ENCODE results near the gene SLCO2B1. TPM values are rescaled to one million over a fixed set of nuclear protein-coding genes. Genes with fewer than 3 reads are reported as not detected.

The SLCO2B1 gene
- total RNA-seq, 1 experiment from 2014 or later, result not detected

GRCh38 chr11:75230621-75231020 is 79.7 kb downstream of the SLCO2B1 start:
- Mint-ChIP-seq H3K27ac (ENCODE audit: low read depth, unreplicated experiment) (no peak overlapping the region), H3K9me3 (ENCODE audit: unreplicated experiment) (no peaks in the 10 kb centered on the region), H3K4me3 (ENCODE audit: unreplicated experiment) (no peak overlapping the region), H3K36me3 (ENCODE audit: insufficient read depth, unreplicated experiment) (no peaks in the 10 kb centered on the region), H3K27me3 (ENCODE audit: insufficient read depth, unreplicated experiment) (peaks cover 38% of the 10 kb centered on the region), H3K4me1 (ENCODE audit: insufficient read depth, unreplicated experiment) (no peaks in the 10 kb centered on the region)
- BruUV-seq (replicated peaks), result no TSS peak
- POLR2A ChIA-PET, result no interaction called here
- DNase-seq (ENCODE audit: unreplicated experiment), result no peak
- intact Hi-C loops (cut with micrococcal nuclease), result no loop called here
- CTCF ChIA-PET, result interaction anchor here (0.8 to 2.8 kb wide), 6 partner anchors 11 to 90 kb away, joined by 3 to 10 read pairs (median 4); no protein-coding TSS in a partner anchor
- no peak for TF ChIP-seq CTCF (IDR thresholded peaks at IDR 0.05; ENCODE audit: unreplicated experiment)

GRCh38 chr11:75233754-75234172 is 82.9 kb downstream of the SLCO2B1 start:
- no peak overlapping the region for H3K4me3 Mint-ChIP-seq (ENCODE audit: unreplicated experiment)
- no peaks in the 10 kb centered on the region for H3K4me1 Mint-ChIP-seq (ENCODE audit: insufficient read depth, unreplicated experiment)
- H3K27me3 Mint-ChIP-seq (ENCODE audit: insufficient read depth, unreplicated experiment), result peaks cover 26% of the 10 kb centered on the region
- no TSS peak for BruUV-seq (replicated peaks)
- CTCF ChIA-PET, result interaction anchor here (0.6 to 2.1 kb wide), 3 partner anchors 11 to 192 kb away, joined by 3 to 10 read pairs (median 3); no protein-coding TSS in a partner anchor
- intact Hi-C loops (cut with micrococcal nuclease), result loop anchor here (1.0 kb wide), 1 partner anchor 19 kb away; no protein-coding TSS in a partner anchor
- no peaks in the 10 kb centered on the region for H3K9me3 Mint-ChIP-seq (ENCODE audit: unreplicated experiment)
- POLR2A ChIA-PET, result no interaction called here
- H3K27ac Mint-ChIP-seq (ENCODE audit: low read depth, unreplicated experiment), result no peak overlapping the region
- peak; percentile 72 for DNase-seq (ENCODE audit: unreplicated experiment)
- H3K36me3 Mint-ChIP-seq (ENCODE audit: insufficient read depth, unreplicated experiment), result no peaks in the 10 kb centered on the region
- TF ChIP-seq CTCF (IDR thresholded peaks at IDR 0.05; ENCODE audit: unreplicated experiment), result no peak

GRCh38 chr11:75236062-75236461 is 85.2 kb downstream of the SLCO2B1 start:
- BruUV-seq (replicated peaks), result no TSS peak
- intact Hi-C loops (cut with micrococcal nuclease), result no loop called here
- CTCF ChIA-PET, result interaction anchor here (2.1 kb wide), 1 partner anchor 13 kb away, joined by 10 read pairs; no protein-coding TSS in a partner anchor
- Mint-ChIP-seq H3K27ac (ENCODE audit: low read depth, unreplicated experiment) (no peak overlapping the region), H3K9me3 (ENCODE audit: unreplicated experiment) (no peaks in the 10 kb centered on the region), H3K36me3 (ENCODE audit: insufficient read depth, unreplicated experiment) (no peaks in the 10 kb centered on the region), H3K27me3 (ENCODE audit: insufficient read depth, unreplicated experiment) (peaks cover 22% of the 10 kb centered on the region), H3K4me3 (ENCODE audit: unreplicated experiment) (no peak overlapping the region), H3K4me1 (ENCODE audit: insufficient read depth, unreplicated experiment) (no peaks in the 10 kb centered on the region)
- no peak for TF ChIP-seq CTCF (IDR thresholded peaks at IDR 0.05; ENCODE audit: unreplicated experiment)
- POLR2A ChIA-PET, result no interaction called here
- DNase-seq (ENCODE audit: unreplicated experiment), result no peak

- CTCF ChIA-PET, result interaction anchor here (0.9 to 1.8 kb wide), 6 partner anchors 10 to 33 kb away, joined by 3 to 9 read pairs (median 4); no protein-coding TSS in a partner anchor
These were observed 86.1 kb downstream of the SLCO2B1 start for GRCh38 chr11:75237050-75237449.

More at GRCh38 chr11:75237050-75237449, 86.1 kb downstream of the SLCO2B1 start:
- POLR2A ChIA-PET, result no interaction called here
- no peak for TF ChIP-seq CTCF (IDR thresholded peaks at IDR 0.05; ENCODE audit: unreplicated experiment)
- Mint-ChIP-seq H3K4me3 (ENCODE audit: unreplicated experiment) (no peak overlapping the region), H3K27ac (ENCODE audit: low read depth, unreplicated experiment) (no peak overlapping the region), H3K9me3 (ENCODE audit: unreplicated experiment) (no peaks in the 10 kb centered on the region), H3K4me1 (ENCODE audit: insufficient read depth, unreplicated experiment) (no peaks in the 10 kb centered on the region), H3K27me3 (ENCODE audit: insufficient read depth, unreplicated experiment) (peaks cover 15% of the 10 kb centered on the region), H3K36me3 (ENCODE audit: insufficient read depth, unreplicated experiment) (no peaks in the 10 kb centered on the region)
- no TSS peak for BruUV-seq (replicated peaks)
- DNase-seq (ENCODE audit: unreplicated experiment), result no peak
- intact Hi-C loops (cut with micrococcal nuclease), result no loop called here

All from MCF 10A (cell line).